Left lung (tissue), 10 donors: ENCODE results near the gene MACROD2. TPM values are rescaled to one million over a fixed set of nuclear protein-coding genes. Genes with fewer than 3 reads are reported as not detected.

ENCODE experiments used
- ATAC-seq: fragments of 200-7000 bp; cut with Tn5 transposase; one replicate; pipeline ENCODE4 v1.9.1; 2020; ENCODE audit warnings: moderate library complexity
- DNase-seq, 4 donors: peaks; one replicate each; pipeline ENCODE4 v3.0.0-alpha.2; 2013 to 2020
- H3K27ac ChIP-seq, 2 donors: fragments of 200-600 bp; sonication (generic) in 1 of 2; one replicate each; pipeline versions ENCODE4 v1.5.0 to v1.8.0; 2020 to 2021
- H3K27me3 ChIP-seq, 2 donors: fragments of 200-600 bp; sonication (generic) in 1 of 2; one replicate each; pipeline versions ENCODE4 v1.5.0 to v1.8.0; 2020 to 2021
- H3K36me3 ChIP-seq, 2 donors: fragments of 200-600 bp; sonication (generic) in 1 of 2; one replicate each; pipeline versions ENCODE4 v1.5.0 to v1.8.0; 2020 to 2021
- H3K4me1 ChIP-seq, 2 donors: fragments of 200-600 bp; one replicate each; pipeline ENCODE4 v1.8.0; 2021
- H3K4me3 ChIP-seq, 2 donors: fragments of 200-600 bp; sonication (generic) in 1 of 2; one replicate each; pipeline versions ENCODE4 v1.5.0 to v1.8.0; 2020 to 2021; ENCODE audit warnings: mild to moderate bottlenecking in 1 of 2
- H3K9me3 ChIP-seq, 2 donors: fragments of 200-600 bp; sonication (generic) in 1 of 2; one replicate each; pipeline versions ENCODE4 v1.5.0 to v1.8.0; 2020 to 2021
- intact Hi-C, 2 donors: fragments of 100-400 bp; cut with DNase I; formaldehyde crosslinking; loops; one replicate each; pipeline versions ENCODE4 v1.11.2 to v1.14.2; 2022
- polyA plus RNA-seq, 6 donors: library from polyadenylated mRNA; unstranded; fragments of 120-200 nt; gene quantifications; one replicate each; pipeline ENCODE4 v1.2.1, GENCODE V29; 2013; ENCODE audit not compliant: insufficient read length in 6 of 6
- total RNA-seq, 2 donors: library from RNA; stranded (reverse); fragmentation: NEBNext Ultra II Directional; extraction: Animal tissue kit (Norgen Biotek cat#: 25700); gene quantifications; one replicate each; pipeline ENCODE4 v1.2.1, GENCODE V29; 2021
- TF ChIP-seq, protein P1 (sequence below), 2 donors: fragments of 200-600 bp; sonication (generic) in 1 of 2; IDR thresholded peaks; one replicate each; pipeline versions ENCODE4 v1.5.0 to v1.8.0; 2021; ENCODE audit warnings: antibody characterized with exemption in 2 of 2
- donor health status: DM: no; HTN: yes; CAD: no.
- donor health status: DM: no; HTN: no; CAD: no.

Gene MACROD2
- total and polyA plus RNA-seq, 8 donors = 6.1 to 23.6 (median 8.9) TPM

DNA sequence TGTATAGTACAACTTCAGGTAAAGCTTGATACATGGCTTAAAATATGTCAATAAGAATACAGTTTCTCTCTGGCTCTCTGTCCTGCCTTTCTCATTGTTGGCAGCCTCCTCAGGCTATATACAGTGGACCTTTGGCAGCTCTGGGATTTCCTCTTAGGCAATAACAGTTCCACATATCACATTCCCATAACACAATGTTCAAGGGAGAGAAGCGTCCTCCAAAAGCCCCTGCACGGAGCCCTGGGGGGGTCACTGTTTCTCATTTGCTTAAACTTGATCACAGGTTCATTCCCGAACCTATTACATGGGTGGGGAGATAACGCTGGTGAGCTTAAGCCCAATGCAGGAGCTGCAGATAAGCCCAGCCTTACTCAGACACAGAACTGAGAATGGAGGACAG, 346.5 kb downstream of the MACROD2 start:
- TF ChIP-seq, protein P1, sequence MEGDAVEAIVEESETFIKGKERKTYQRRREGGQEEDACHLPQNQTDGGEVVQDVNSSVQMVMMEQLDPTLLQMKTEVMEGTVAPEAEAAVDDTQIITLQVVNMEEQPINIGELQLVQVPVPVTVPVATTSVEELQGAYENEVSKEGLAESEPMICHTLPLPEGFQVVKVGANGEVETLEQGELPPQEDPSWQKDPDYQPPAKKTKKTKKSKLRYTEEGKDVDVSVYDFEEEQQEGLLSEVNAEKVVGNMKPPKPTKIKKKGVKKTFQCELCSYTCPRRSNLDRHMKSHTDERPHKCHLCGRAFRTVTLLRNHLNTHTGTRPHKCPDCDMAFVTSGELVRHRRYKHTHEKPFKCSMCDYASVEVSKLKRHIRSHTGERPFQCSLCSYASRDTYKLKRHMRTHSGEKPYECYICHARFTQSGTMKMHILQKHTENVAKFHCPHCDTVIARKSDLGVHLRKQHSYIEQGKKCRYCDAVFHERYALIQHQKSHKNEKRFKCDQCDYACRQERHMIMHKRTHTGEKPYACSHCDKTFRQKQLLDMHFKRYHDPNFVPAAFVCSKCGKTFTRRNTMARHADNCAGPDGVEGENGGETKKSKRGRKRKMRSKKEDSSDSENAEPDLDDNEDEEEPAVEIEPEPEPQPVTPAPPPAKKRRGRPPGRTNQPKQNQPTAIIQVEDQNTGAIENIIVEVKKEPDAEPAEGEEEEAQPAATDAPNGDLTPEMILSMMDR (IDR thresholded peaks at IDR 0.05) = no peak
- H3K36me3 ChIP-seq = no peaks in the 10 kb centered on the region
- H3K27me3 ChIP-seq = no peaks in the 10 kb centered on the region
- H3K9me3 ChIP-seq = no peaks in the 10 kb centered on the region
- DNase-seq = peak in 2 of 4 donors; percentile 43 to 67
- ATAC-seq = no peak
- no peak overlapping the region for H3K4me3 ChIP-seq
- intact Hi-C loops = no loop called here
- no peaks in the 10 kb centered on the region for H3K4me1 ChIP-seq
- H3K27ac ChIP-seq = no peak overlapping the region

- intact Hi-C loops = no loop called here
- no peaks in the 10 kb centered on the region for H3K27me3 ChIP-seq
- H3K4me3 ChIP-seq = no peak overlapping the region
- DNase-seq = no peak
- H3K27ac ChIP-seq = no peak overlapping the region
- TF ChIP-seq, protein P1 (IDR thresholded peaks at IDR 0.05) = no peak
- H3K9me3 ChIP-seq = no peaks in the 10 kb centered on the region
- no peaks in the 10 kb centered on the region for H3K36me3 ChIP-seq
- ATAC-seq = no peak
- H3K4me1 ChIP-seq = no peaks in the 10 kb centered on the region
These were observed 347.6 kb downstream of the MACROD2 start for GRCh38 chr20:14342918-14343317.

- TF ChIP-seq, protein P1 (IDR thresholded peaks at IDR 0.05) = no peak
- no peaks in the 10 kb centered on the region for H3K36me3 ChIP-seq
- intact Hi-C loops = no loop called here
- no peak overlapping the region for H3K4me3 ChIP-seq
- H3K4me1 ChIP-seq = no peaks in the 10 kb centered on the region
- no peaks in the 10 kb centered on the region for H3K9me3 ChIP-seq
- DNase-seq (no peak), ATAC-seq (no peak)
- no peaks in the 10 kb centered on the region for H3K27me3 ChIP-seq
- H3K27ac ChIP-seq = no peak overlapping the region
These were observed 348.3 kb downstream of the MACROD2 start for GRCh38 chr20:14343491-14344065.

DNA sequence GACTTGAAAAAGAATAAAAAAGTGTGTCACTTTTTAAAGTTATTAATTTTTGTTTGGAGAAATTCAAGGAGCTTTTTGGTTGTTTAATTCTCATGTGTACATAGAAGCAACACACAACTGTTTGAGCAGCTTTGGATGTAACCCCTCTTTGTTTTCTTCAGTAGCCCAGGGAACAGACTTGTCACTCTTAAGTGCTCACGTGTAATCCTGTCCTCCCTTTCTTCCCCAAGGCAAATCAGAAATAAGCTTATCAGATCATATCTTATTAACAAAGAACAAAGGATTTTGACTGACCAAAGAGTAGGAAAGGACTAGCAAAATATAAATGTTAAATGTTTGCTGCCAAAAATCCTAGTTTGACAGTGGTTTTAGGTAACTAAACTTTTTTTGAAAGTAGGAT, 349.4 kb downstream of the MACROD2 start:
- DNase-seq (no peak), ATAC-seq (no peak)
- no peaks in the 10 kb centered on the region for H3K36me3 ChIP-seq
- no peak overlapping the region for H3K27ac ChIP-seq
- intact Hi-C loops = no loop called here
- no peak overlapping the region for H3K4me3 ChIP-seq
- H3K9me3 ChIP-seq = no peaks in the 10 kb centered on the region
- H3K4me1 ChIP-seq = no peaks in the 10 kb centered on the region
- no peaks in the 10 kb centered on the region for H3K27me3 ChIP-seq
- TF ChIP-seq, protein P1 (IDR thresholded peaks at IDR 0.05) = no peak

GRCh38 chr20:14355791-14356190, 360.5 kb downstream of the MACROD2 start:
- intact Hi-C loops = no loop called here
- H3K4me3 ChIP-seq = no peak overlapping the region
- TF ChIP-seq, protein P1 (IDR thresholded peaks at IDR 0.05) = no peak
- no peak for DNase-seq
- H3K36me3 ChIP-seq = no peaks in the 10 kb centered on the region
- H3K27ac ChIP-seq = no peak overlapping the region
- ATAC-seq = peak; percentile 26
- H3K9me3 ChIP-seq = peaks cover 0 to 7% of the 10 kb centered on the region in 2 donors
- H3K4me1 ChIP-seq = no peaks in the 10 kb centered on the region
- no peaks in the 10 kb centered on the region for H3K27me3 ChIP-seq
